ENCODE measurements around the gene KLF16. TPM values are rescaled to one million over a fixed set of nuclear protein-coding genes. Genes with fewer than 3 reads are reported as not detected.

KLF16 gene
- total RNA-seq, 3 donors from 2014 or later: 2.9 to 4.6 (median 4.1) TPM

- H3K4me1 ChIP-seq: peaks cover 0 to 8% of the 10 kb centered on the region in 2 donors
- no peaks in the 10 kb centered on the region for H3K27me3 ChIP-seq
- no peak overlapping the region for H3K4me3 ChIP-seq
- TF ChIP-seq, protein P1, sequence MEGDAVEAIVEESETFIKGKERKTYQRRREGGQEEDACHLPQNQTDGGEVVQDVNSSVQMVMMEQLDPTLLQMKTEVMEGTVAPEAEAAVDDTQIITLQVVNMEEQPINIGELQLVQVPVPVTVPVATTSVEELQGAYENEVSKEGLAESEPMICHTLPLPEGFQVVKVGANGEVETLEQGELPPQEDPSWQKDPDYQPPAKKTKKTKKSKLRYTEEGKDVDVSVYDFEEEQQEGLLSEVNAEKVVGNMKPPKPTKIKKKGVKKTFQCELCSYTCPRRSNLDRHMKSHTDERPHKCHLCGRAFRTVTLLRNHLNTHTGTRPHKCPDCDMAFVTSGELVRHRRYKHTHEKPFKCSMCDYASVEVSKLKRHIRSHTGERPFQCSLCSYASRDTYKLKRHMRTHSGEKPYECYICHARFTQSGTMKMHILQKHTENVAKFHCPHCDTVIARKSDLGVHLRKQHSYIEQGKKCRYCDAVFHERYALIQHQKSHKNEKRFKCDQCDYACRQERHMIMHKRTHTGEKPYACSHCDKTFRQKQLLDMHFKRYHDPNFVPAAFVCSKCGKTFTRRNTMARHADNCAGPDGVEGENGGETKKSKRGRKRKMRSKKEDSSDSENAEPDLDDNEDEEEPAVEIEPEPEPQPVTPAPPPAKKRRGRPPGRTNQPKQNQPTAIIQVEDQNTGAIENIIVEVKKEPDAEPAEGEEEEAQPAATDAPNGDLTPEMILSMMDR (IDR thresholded peaks at IDR 0.05): no peak
- TF ChIP-seq POLR2A (IDR thresholded peaks at IDR 0.05) (no peak), POLR2AphosphoS5 (IDR thresholded peaks at IDR 0.05) (no peak)
- no peak for DNase-seq (ENCODE audit: low spot score in 2 of 2)
- H3K9me3 ChIP-seq: no peaks in the 10 kb centered on the region
- intact Hi-C loops (cut with DNase I; ENCODE audit: low total_unique reads): no loop called here
- no peaks in the 10 kb centered on the region for H3K36me3 ChIP-seq
- H3K27ac ChIP-seq: no peak overlapping the region
Observed at GRCh38 chr19:1830568-1830967, 32.8 kb downstream of the KLF16 start.

DNA sequence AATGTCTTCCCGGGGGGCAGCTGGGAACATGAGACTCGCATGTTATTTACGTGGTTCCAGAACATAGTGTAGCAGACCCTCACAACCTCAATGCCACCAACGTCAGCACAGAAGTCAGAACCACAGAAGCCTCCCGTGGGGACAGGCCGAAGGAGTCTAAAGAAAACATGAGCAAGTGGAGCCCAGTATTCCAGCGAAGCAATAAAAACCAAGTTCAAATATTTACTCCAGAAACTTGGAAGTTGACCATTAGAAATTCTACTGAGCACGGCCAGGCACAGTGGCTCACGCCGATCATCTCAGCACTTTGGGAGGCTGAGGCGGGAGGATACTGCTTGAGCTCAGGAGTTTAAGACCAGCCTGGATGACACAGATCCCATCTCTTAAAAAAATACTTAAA is 33.4 kb downstream of the KLF16 start:
- Histone ChIP-seq H3K9me3 (no peaks in the 10 kb centered on the region), H3K36me3 (no peaks in the 10 kb centered on the region), H3K27ac (no peak overlapping the region), H3K4me1 (peaks cover 0 to 8% of the 10 kb centered on the region in 2 donors), H3K4me3 (no peak overlapping the region), H3K27me3 (no peaks in the 10 kb centered on the region)
- TF ChIP-seq POLR2A (IDR thresholded peaks at IDR 0.05): no peak
- TF ChIP-seq, protein P1 (IDR thresholded peaks at IDR 0.05): no peak
- no peak for TF ChIP-seq POLR2AphosphoS5 (IDR thresholded peaks at IDR 0.05)
- DNase-seq (ENCODE audit: low spot score in 2 of 2): no peak
- intact Hi-C loops (cut with DNase I; ENCODE audit: low total_unique reads): no loop called here

- Histone ChIP-seq H3K27me3 (no peaks in the 10 kb centered on the region), H3K27ac (no peak overlapping the region), H3K4me3 (no peak overlapping the region), H3K9me3 (no peaks in the 10 kb centered on the region), H3K36me3 (no peaks in the 10 kb centered on the region), H3K4me1 (peaks cover 0 to 5% of the 10 kb centered on the region in 2 donors)
- TF ChIP-seq POLR2AphosphoS5 (IDR thresholded peaks at IDR 0.05) (no peak), POLR2A (IDR thresholded peaks at IDR 0.05) (no peak)
- TF ChIP-seq, protein P1 (IDR thresholded peaks at IDR 0.05): no peak
- intact Hi-C loops (cut with DNase I; ENCODE audit: low total_unique reads): no loop called here
- no peak for DNase-seq (ENCODE audit: low spot score in 2 of 2)
Observed at GRCh38 chr19:1828279-1829238, 34.8 kb downstream of the KLF16 start.

GRCh38 chr19:1827566-1828278 is 35.7 kb downstream of the KLF16 start:
- no peak for DNase-seq (ENCODE audit: low spot score in 2 of 2)
- H3K36me3 ChIP-seq: no peaks in the 10 kb centered on the region
- H3K27me3 ChIP-seq: no peaks in the 10 kb centered on the region
- no peaks in the 10 kb centered on the region for H3K9me3 ChIP-seq
- H3K4me3 ChIP-seq: no peak overlapping the region
- peaks cover 0 to 4% of the 10 kb centered on the region in 2 donors for H3K4me1 ChIP-seq
- TF ChIP-seq, protein P1 (IDR thresholded peaks at IDR 0.05): no peak
- no peak for TF ChIP-seq POLR2AphosphoS5 (IDR thresholded peaks at IDR 0.05)
- no peak overlapping the region for H3K27ac ChIP-seq
- intact Hi-C loops (cut with DNase I; ENCODE audit: low total_unique reads): no loop called here
